ENCODE data around the gene FUOM.
"Not testable (repeated sequence)": the region's sequence is repeated elsewhere in the genome, so short reads cannot be mapped to it uniquely, and the experiment has no call there.

FUOM gene

GRCh38 chr10:133394064-133394663 lies 36.3 kb upstream of the FUOM start, which contains the start of gene MTG1:
TSS of gene MTG1 (plus strand) at chr10:133394157. CDS start at chr10:133394221, 64 bp downstream.
- peaks cover 31 to 71% of the 10 kb centered on the region in 2 donors for H3K4me1 Mint-ChIP-seq
- H3K27me3 Mint-ChIP-seq = no peaks in the 10 kb centered on the region
- no peaks in the 10 kb centered on the region for H3K9me3 Mint-ChIP-seq
- H3K27ac Mint-ChIP-seq = peak within 1 kb of the TSS; percentile 96
- peaks cover 30 to 34% of the 10 kb centered on the region in 2 donors for H3K36me3 Mint-ChIP-seq
- DNase-seq (peak; percentile 93), ATAC-seq (replicated peaks) (peak; percentile 75 to 80)
- H3K4me3 Mint-ChIP-seq = peak within 1 kb of the TSS; percentile 88 to 90

GRCh38 chr10:133393401-133394063 lies 35.7 kb upstream of the FUOM start:
- Mint-ChIP-seq H3K9me3 (no peaks in the 10 kb centered on the region), H3K36me3 (peaks cover 26 to 31% of the 10 kb centered on the region in 2 donors), H3K27ac (peak overlapping the region; percentile 88), H3K4me3 (peak overlapping the region; percentile 88 to 90), H3K27me3 (no peaks in the 10 kb centered on the region), H3K4me1 (peaks cover 35 to 77% of the 10 kb centered on the region in 2 donors)
- ATAC-seq (replicated peaks) = no peak
- DNase-seq = no peak

GRCh38 chr10:133391761-133392518 lies 34.1 kb upstream of the FUOM start:
- ATAC-seq (replicated peaks) (peak in 1 of 2 donors; percentile 2), DNase-seq (no peak)
- H3K27ac Mint-ChIP-seq = peak overlapping the region; percentile 83
- H3K4me3 Mint-ChIP-seq = peak overlapping the region; percentile 54 to 76
- H3K27me3 Mint-ChIP-seq = no peaks in the 10 kb centered on the region
- H3K9me3 Mint-ChIP-seq = no peaks in the 10 kb centered on the region
- peaks cover 36 to 77% of the 10 kb centered on the region in 2 donors for H3K4me1 Mint-ChIP-seq
- peaks cover 16 to 25% of the 10 kb centered on the region in 2 donors for H3K36me3 Mint-ChIP-seq

- Mint-ChIP-seq H3K36me3 (peaks cover 13 to 29% of the 10 kb centered on the region in 2 donors), H3K27me3 (no peaks in the 10 kb centered on the region), H3K4me1 (peaks cover 36 to 76% of the 10 kb centered on the region in 2 donors), H3K9me3 (no peaks in the 10 kb centered on the region), H3K4me3 (peak overlapping the region; percentile 57 to 76), H3K27ac (peak overlapping the region; percentile 83)
- ATAC-seq (replicated peaks) = no peak
- no peak for DNase-seq
These were observed 33.4 kb upstream of the FUOM start for GRCh38 chr10:133391249-133391635.

- peaks cover 16 to 31% of the 10 kb centered on the region in 2 donors for H3K36me3 Mint-ChIP-seq
- DNase-seq = no peak
- H3K27ac Mint-ChIP-seq = peak overlapping the region; percentile 91
- peaks cover 36 to 75% of the 10 kb centered on the region in 2 donors for H3K4me1 Mint-ChIP-seq
- H3K9me3 Mint-ChIP-seq = no peaks in the 10 kb centered on the region
- peak overlapping the region; percentile 86 for H3K4me3 Mint-ChIP-seq
- no peak for ATAC-seq (replicated peaks)
- no peaks in the 10 kb centered on the region for H3K27me3 Mint-ChIP-seq
These were observed 32.9 kb upstream of the FUOM start for GRCh38 chr10:133390597-133391248.

- Mint-ChIP-seq H3K9me3 (no peaks in the 10 kb centered on the region), H3K27ac (peak overlapping the region; percentile 93), H3K36me3 (peaks cover 19 to 35% of the 10 kb centered on the region in 2 donors), H3K4me1 (peaks cover 36 to 67% of the 10 kb centered on the region in 2 donors), H3K4me3 (peak overlapping the region; percentile 86), H3K27me3 (no peaks in the 10 kb centered on the region)
- ATAC-seq (replicated peaks) (peak; percentile 88 to 89), DNase-seq (peak; percentile 82)
These were observed 31.4 kb upstream of the FUOM start for GRCh38 chr10:133388973-133389818.

- DNase-seq = no peak
- Mint-ChIP-seq H3K27me3 (no peaks in the 10 kb centered on the region), H3K4me3 (peak overlapping the region; percentile 86), H3K9me3 (no peaks in the 10 kb centered on the region), H3K27ac (peak overlapping the region; percentile 93), H3K36me3 (peaks cover 22 to 38% of the 10 kb centered on the region in 2 donors), H3K4me1 (peaks cover 37 to 64% of the 10 kb centered on the region in 2 donors)
- ATAC-seq (replicated peaks) = no peak
These were observed 30.6 kb upstream of the FUOM start for GRCh38 chr10:133388236-133388972.

GRCh38 chr10:133386951-133387350 lies 29.1 kb upstream of the FUOM start:
- ATAC-seq (replicated peaks); DNase-seq; H3K27me3 Mint-ChIP-seq; H3K27ac Mint-ChIP-seq; H3K4me3 Mint-ChIP-seq; H3K9me3 Mint-ChIP-seq: not testable (repeated sequence)
- Mint-ChIP-seq H3K36me3 (peaks cover 22 to 39% of the 10 kb centered on the region in 2 donors), H3K4me1 (peaks cover 38 to 51% of the 10 kb centered on the region in 2 donors)

- Mint-ChIP-seq H3K4me3 (no peak overlapping the region), H3K9me3 (no peaks in the 10 kb centered on the region), H3K36me3 (peaks cover 13 to 35% of the 10 kb centered on the region in 2 donors), H3K4me1 (peaks cover 34 to 51% of the 10 kb centered on the region in 2 donors), H3K27me3 (no peaks in the 10 kb centered on the region), H3K27ac (no peak overlapping the region)
- ATAC-seq (replicated peaks) (no peak), DNase-seq (no peak)
These were observed 27.4 kb upstream of the FUOM start for GRCh38 chr10:133385214-133385613.

- no peak overlapping the region for H3K27ac Mint-ChIP-seq
- H3K4me3 Mint-ChIP-seq = no peak overlapping the region
- H3K9me3 Mint-ChIP-seq = no peaks in the 10 kb centered on the region
- peaks cover 33 to 49% of the 10 kb centered on the region in 2 donors for H3K4me1 Mint-ChIP-seq
- H3K36me3 Mint-ChIP-seq = peaks cover 15 to 39% of the 10 kb centered on the region in 2 donors
- ATAC-seq (replicated peaks) (no peak), DNase-seq (no peak)
- H3K27me3 Mint-ChIP-seq = no peaks in the 10 kb centered on the region
These were observed 26.3 kb upstream of the FUOM start for GRCh38 chr10:133384071-133384470.

- no peaks in the 10 kb centered on the region for H3K9me3 Mint-ChIP-seq
- H3K4me3 Mint-ChIP-seq = no peak overlapping the region
- peaks cover 30 to 44% of the 10 kb centered on the region in 2 donors for H3K4me1 Mint-ChIP-seq
- no peak for ATAC-seq (replicated peaks)
- no peak for DNase-seq
- peaks cover 15 to 39% of the 10 kb centered on the region in 2 donors for H3K36me3 Mint-ChIP-seq
- H3K27ac Mint-ChIP-seq = no peak overlapping the region
- H3K27me3 Mint-ChIP-seq = no peaks in the 10 kb centered on the region
These were observed 25.7 kb upstream of the FUOM start for GRCh38 chr10:133383551-133383950.

- Mint-ChIP-seq H3K9me3 (no peaks in the 10 kb centered on the region), H3K36me3 (peaks cover 13 to 24% of the 10 kb centered on the region in 2 donors), H3K4me3 (peak overlapping the region; percentile 50 to 85), H3K27ac (no peak overlapping the region), H3K27me3 (no peaks in the 10 kb centered on the region), H3K4me1 (peaks cover 24 to 46% of the 10 kb centered on the region in 2 donors)
- ATAC-seq (replicated peaks) (no peak), DNase-seq (no peak)
These were observed 23.2 kb upstream of the FUOM start for GRCh38 chr10:133381036-133381435.
